ENCODE data around the gene ZNF518A. TPM values are rescaled to one million over a fixed set of nuclear protein-coding genes. Genes with fewer than 3 reads are reported as not detected.

The ZNF518A gene
- total and polyA plus RNA-seq, 2 of the 13 experiments (the other 11 are each of a cell fraction or from before 2014, with no cell fraction given): 21.7 to 37.1 TPM

DNA sequence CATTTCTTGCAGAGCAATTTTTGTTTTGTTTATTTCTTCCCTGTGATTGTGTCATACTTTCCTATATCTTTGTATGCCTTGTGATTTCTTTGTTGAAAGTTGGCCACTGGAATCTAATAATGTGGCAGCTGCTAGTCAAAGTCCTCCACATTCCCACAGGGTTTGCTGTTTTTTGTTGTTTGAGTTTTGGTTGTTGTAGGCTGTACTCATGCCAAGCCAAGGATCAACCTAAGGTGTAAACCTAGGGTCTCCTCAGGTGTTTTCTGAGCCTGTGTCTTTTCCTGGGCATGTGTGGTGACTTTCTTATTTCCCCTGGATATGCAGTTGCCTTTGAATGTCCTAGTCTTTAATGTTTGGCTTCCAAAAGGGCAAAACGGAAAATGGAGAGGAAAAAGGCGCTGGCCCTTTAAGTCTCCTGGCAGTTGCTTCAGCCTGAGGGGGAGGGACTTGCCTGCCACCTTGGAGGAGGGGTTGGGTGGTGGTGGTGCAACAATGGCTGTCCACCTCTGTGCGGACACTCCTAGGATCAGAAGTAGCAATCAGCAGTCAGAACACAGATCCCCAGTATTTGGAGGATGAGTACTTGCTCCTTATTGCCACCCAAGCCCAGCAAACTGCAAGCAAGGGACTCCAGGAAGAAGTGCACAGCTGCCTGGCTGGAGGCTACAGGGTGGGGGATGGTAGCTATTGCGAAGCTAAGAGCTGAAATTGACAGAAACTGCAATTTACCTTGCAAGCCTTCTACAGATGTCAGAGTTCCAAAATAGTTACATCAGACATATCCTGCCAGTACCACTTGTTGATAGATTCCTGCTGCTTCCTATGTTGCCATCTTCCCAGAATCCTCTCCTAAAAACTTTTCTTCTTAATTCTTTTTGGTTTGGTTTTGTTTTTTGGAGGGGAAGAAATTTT is 5.6 kb upstream of the ZNF518A start (continued):
- TF ChIP-seq ZNF552 (CRISPR knock-in tag; IDR thresholded peaks at IDR 0.05; ENCODE audit: borderline replicate concordance): no peak
- no peak for TF ChIP-seq ZNF549 (CRISPR knock-in tag; IDR thresholded peaks at IDR 0.05)
- TF ChIP-seq, protein P1, sequence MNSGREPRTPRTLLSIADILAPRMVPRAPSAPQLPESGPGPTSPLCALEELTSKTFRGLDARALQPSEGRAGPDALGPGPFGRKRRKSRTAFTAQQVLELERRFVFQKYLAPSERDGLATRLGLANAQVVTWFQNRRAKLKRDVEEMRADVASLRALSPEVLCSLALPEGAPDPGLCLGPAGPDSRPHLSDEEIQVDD (CRISPR knock-in tag; IDR thresholded peaks at IDR 0.05; ENCODE audit: borderline replicate concordance): no peak
- TF ChIP-seq, protein P2, sequence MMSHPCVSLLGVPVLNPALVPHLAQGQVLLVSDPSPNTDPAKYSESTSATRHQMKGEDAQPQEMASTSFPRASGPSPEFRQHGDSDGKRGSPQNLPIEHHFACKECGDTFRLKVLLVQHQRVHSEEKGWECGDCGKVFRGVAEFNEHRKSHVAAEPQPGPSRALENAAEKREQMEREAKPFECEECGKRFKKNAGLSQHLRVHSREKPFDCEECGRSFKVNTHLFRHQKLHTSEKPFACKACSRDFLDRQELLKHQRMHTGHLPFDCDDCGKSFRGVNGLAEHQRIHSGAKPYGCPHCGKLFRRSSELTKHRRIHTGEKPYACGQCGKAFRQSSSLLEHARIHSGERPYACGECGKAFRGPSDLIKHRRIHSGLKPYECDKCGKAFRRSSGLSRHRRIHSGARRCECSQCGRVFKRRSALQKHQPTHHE (CRISPR knock-in tag; IDR thresholded peaks at IDR 0.05; ENCODE audit: borderline replicate concordance): no peak; the same call in 1 of the 2 replicates
- 0 out of 2 replicates have a peak, but pooled peaks have one; percentile 26 for TF ChIP-seq ZNF543 (CRISPR knock-in tag; IDR thresholded peaks at IDR 0.05)
- no peak for TF ChIP-seq SYNCRIP (IDR thresholded peaks at IDR 0.05; ENCODE audit: insufficient read depth, low read depth, low read length)
- no peak for TF ChIP-seq XBP1 (CRISPR knock-in tag; IDR thresholded peaks at IDR 0.05)
- no peak for TF ChIP-seq SUZ12 (IDR thresholded peaks at IDR 0.05; ENCODE audit: low read depth, low read length)
- 0 out of 2 replicates have a peak, but pooled peaks have one; percentile 55 for TF ChIP-seq TMF1 (CRISPR knock-in tag; IDR thresholded peaks at IDR 0.05; ENCODE audit: low read depth)
- no peak for TF ChIP-seq HMG20B (CRISPR knock-in tag; conservative IDR thresholded peaks at IDR 0.05)
- TF ChIP-seq, protein P3, sequence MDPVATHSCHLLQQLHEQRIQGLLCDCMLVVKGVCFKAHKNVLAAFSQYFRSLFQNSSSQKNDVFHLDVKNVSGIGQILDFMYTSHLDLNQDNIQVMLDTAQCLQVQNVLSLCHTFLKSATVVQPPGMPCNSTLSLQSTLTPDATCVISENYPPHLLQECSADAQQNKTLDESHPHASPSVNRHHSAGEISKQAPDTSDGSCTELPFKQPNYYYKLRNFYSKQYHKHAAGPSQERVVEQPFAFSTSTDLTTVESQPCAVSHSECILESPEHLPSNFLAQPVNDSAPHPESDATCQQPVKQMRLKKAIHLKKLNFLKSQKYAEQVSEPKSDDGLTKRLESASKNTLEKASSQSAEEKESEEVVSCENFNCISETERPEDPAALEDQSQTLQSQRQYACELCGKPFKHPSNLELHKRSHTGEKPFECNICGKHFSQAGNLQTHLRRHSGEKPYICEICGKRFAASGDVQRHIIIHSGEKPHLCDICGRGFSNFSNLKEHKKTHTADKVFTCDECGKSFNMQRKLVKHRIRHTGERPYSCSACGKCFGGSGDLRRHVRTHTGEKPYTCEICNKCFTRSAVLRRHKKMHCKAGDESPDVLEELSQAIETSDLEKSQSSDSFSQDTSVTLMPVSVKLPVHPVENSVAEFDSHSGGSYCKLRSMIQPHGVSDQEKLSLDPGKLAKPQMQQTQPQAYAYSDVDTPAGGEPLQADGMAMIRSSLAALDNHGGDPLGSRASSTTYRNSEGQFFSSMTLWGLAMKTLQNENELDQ (CRISPR knock-in tag; IDR thresholded peaks at IDR 0.05; ENCODE audit: borderline replicate concordance): no peak
- TF ChIP-seq RBFOX2 (IDR thresholded peaks at IDR 0.05; ENCODE audit: low read depth, low read length): peak; percentile 42; the same call in 1 of the 2 replicates
- TF ChIP-seq ZEB1 (IDR thresholded peaks at IDR 0.05; ENCODE audit: insufficient replicate concordance, low read depth): no peak
- TF ChIP-seq ZNF616 (CRISPR knock-in tag; IDR thresholded peaks at IDR 0.05; ENCODE audit: low read depth): no peak
- TF ChIP-seq SIX1 (CRISPR knock-in tag; IDR thresholded peaks at IDR 0.05; ENCODE audit: borderline replicate concordance): no peak
- no peak for TF ChIP-seq PRMT3 (CRISPR knock-in tag; IDR thresholded peaks at IDR 0.05; ENCODE audit: borderline replicate concordance, low read depth)
- no peak for TF ChIP-seq PHB2 (IDR thresholded peaks at IDR 0.05; ENCODE audit: partially characterized antibody)
- TF ChIP-seq, protein P4, sequence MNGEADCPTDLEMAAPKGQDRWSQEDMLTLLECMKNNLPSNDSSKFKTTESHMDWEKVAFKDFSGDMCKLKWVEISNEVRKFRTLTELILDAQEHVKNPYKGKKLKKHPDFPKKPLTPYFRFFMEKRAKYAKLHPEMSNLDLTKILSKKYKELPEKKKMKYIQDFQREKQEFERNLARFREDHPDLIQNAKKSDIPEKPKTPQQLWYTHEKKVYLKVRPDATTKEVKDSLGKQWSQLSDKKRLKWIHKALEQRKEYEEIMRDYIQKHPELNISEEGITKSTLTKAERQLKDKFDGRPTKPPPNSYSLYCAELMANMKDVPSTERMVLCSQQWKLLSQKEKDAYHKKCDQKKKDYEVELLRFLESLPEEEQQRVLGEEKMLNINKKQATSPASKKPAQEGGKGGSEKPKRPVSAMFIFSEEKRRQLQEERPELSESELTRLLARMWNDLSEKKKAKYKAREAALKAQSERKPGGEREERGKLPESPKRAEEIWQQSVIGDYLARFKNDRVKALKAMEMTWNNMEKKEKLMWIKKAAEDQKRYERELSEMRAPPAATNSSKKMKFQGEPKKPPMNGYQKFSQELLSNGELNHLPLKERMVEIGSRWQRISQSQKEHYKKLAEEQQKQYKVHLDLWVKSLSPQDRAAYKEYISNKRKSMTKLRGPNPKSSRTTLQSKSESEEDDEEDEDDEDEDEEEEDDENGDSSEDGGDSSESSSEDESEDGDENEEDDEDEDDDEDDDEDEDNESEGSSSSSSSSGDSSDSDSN (CRISPR knock-in tag; IDR thresholded peaks at IDR 0.05): peak; percentile 66
- no peak for TF ChIP-seq NFE2L1 (CRISPR knock-in tag; IDR thresholded peaks at IDR 0.05; ENCODE audit: borderline replicate concordance)
- TF ChIP-seq, protein P5, sequence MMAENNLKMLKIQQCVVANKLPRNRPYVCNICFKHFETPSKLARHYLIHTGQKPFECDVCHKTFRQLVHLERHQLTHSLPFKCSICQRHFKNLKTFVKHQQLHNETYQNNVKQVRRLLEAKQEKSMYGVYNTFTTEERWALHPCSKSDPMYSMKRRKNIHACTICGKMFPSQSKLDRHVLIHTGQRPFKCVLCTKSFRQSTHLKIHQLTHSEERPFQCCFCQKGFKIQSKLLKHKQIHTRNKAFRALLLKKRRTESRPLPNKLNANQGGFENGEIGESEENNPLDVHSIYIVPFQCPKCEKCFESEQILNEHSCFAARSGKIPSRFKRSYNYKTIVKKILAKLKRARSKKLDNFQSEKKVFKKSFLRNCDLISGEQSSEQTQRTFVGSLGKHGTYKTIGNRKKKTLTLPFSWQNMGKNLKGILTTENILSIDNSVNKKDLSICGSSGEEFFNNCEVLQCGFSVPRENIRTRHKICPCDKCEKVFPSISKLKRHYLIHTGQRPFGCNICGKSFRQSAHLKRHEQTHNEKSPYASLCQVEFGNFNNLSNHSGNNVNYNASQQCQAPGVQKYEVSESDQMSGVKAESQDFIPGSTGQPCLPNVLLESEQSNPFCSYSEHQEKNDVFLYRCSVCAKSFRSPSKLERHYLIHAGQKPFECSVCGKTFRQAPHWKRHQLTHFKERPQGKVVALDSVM (CRISPR knock-in tag; IDR thresholded peaks at IDR 0.05): no peak
